HCT116 (cell line): Measurements from ENCODE around the gene SNX25. TPM values are rescaled to one million over a fixed set of nuclear protein-coding genes. Genes with fewer than 3 reads are reported as not detected.

Experiments
- ATAC-seq: fragments of 200-7000 bp; cut with Tn5 transposase; 2 replicates; pipeline ENCODE4 v1.9.1; 2020; ENCODE audit warnings: mild to moderate bottlenecking, moderate library complexity
- BruUV-seq: library from RNA; stranded (reverse); fragments of 400-500 nt; replicated peaks from 2 replicates; lab custom pipeline; 2021; lab: Mats Ljungman, UMichigan
- CTCF ChIA-PET: fragments of 300-600 bp; sonication (Branson Sonifier 250); formaldehyde crosslinking; loops from one replicate; lab custom pipeline; 2021; ENCODE audit warnings: antibody characterized with exemption; lab: Charles Lee
- POLR2A ChIA-PET: fragments of 300-600, 350-600 bp; sonication (Branson Sonifier 250); formaldehyde crosslinking; loops from one replicate; lab custom pipeline; 2021; ENCODE audit warnings: antibody characterized with exemption; lab: Charles Lee
- RAD21 ChIA-PET, 2 experiments: fragments of 300-600 bp; sonication (Branson Sonifier 250); formaldehyde crosslinking; loops; one replicate each; lab custom pipeline; 2023; ENCODE audit warnings: low total read pairs in 2 of 2; ENCODE audit not compliant: uncharacterized antibody in 2 of 2, unreplicated experiment in 2 of 2, low non-redundant PET in 1 of 2; lab: Charles Lee
- DNase-seq: peaks from one replicate; pipeline ENCODE4 v3.0.0-alpha.2; 2010; ENCODE audit warnings: low read depth, low spot score
- H2AFZ ChIP-seq: fragments of 200-600 bp; shearing (Covaris generic), sonication (generic); 2 replicates; pipeline ENCODE4 v1.6.1; 2017; ENCODE audit warnings: low read depth, mixed run types, mixed read lengths, antibody characterized with exemption, low read length; ENCODE audit not compliant: poor library complexity, severe bottlenecking
- H3K27ac ChIP-seq: 2 replicates; pipeline ENCODE4 v1.5.1; 2012; ENCODE audit warnings: low read depth, low read length
- H3K27me3 ChIP-seq: fragments of 200-600 bp; sonication (generic); 2 replicates; pipeline ENCODE4 v1.6.1; 2016; ENCODE audit warnings: mixed run types, low read length, mixed read lengths; ENCODE audit not compliant: insufficient read depth
- H3K36me3 ChIP-seq, 2 experiments: fragments of 200-500 bp in 1 of 2; fragments of 200-600 bp in 1 of 2; sonication (Bioruptor generic) in 1 of 2; sonication (generic) in 1 of 2; 2 replicates each; pipeline versions ENCODE4 v1.5.1 to v1.6.1; 2014 to 2016; ENCODE audit warnings: low read length in 2 of 2, inconsistent platforms in 1 of 2, mixed read lengths in 1 of 2, mixed run types in 1 of 2; ENCODE audit not compliant: insufficient read depth in 2 of 2, control insufficient read depth in 1 of 2
- H3K4me1 ChIP-seq, 2 experiments: fragments of 200-600 bp in 1 of 2; sonication (generic) in 1 of 2; 2 replicates each; pipeline versions ENCODE4 v1.5.1 to v1.6.1; 2012 to 2017; ENCODE audit warnings: low read length in 2 of 2, inconsistent platforms in 1 of 2, mild to moderate bottlenecking in 1 of 2, mixed read lengths in 1 of 2, mixed run types in 1 of 2, moderate library complexity in 1 of 2; ENCODE audit not compliant: insufficient read depth in 2 of 2, control insufficient read depth in 1 of 2
- H3K4me2 ChIP-seq: fragments of 200-600 bp; sonication (generic); 2 replicates; pipeline ENCODE4 v1.6.1; 2017; ENCODE audit warnings: mixed run types, low read length, mixed read lengths
- H3K4me3 ChIP-seq, 2 experiments: fragments of 200-600 bp in 1 of 2; sonication (generic) in 1 of 2; replicated peaks in 1 of 2; 2 replicates each; pipeline ENCODE4 v1.5.1; 2011 to 2016; ENCODE audit warnings: low read length in 2 of 2, control low read depth in 1 of 2, low read depth in 1 of 2, mild to moderate bottlenecking in 1 of 2, mixed read lengths in 1 of 2, mixed run types in 1 of 2
- H3K79me2 ChIP-seq: fragments of 200-600 bp; sonication (generic); 2 replicates; pipeline ENCODE4 v1.6.1; 2017; ENCODE audit warnings: mild to moderate bottlenecking, mixed run types, low read length, moderate library complexity, mixed read lengths; ENCODE audit not compliant: insufficient read depth
- H3K9ac ChIP-seq: fragments of 200-600 bp; sonication (generic); 2 replicates; pipeline ENCODE4 v1.6.1; 2016; ENCODE audit warnings: low read length, mixed read lengths
- H3K9me2 ChIP-seq: fragments of 200-600 bp; sonication (generic), shearing (Covaris generic); 2 replicates; pipeline ENCODE4 v1.6.1; 2017; ENCODE audit warnings: mixed run types, mild to moderate bottlenecking, moderate library complexity; ENCODE audit not compliant: insufficient read depth
- H3K9me3 ChIP-seq, 2 experiments: fragments of 200-500 bp in 1 of 2; fragments of 200-600 bp in 1 of 2; sonication (Bioruptor generic) in 1 of 2; sonication (generic) in 1 of 2; 2 replicates each; pipeline ENCODE4 v1.6.1; 2014 to 2017; ENCODE audit warnings: low read length in 2 of 2, mixed read lengths in 2 of 2, inconsistent platforms in 1 of 2, low read depth in 1 of 2, mild to moderate bottlenecking in 1 of 2, mixed run types in 1 of 2, moderate library complexity in 1 of 2; ENCODE audit not compliant: control insufficient read depth in 1 of 2, insufficient read depth in 1 of 2
- H4K20me1 ChIP-seq: fragments of 200-600 bp; sonication (generic), shearing (Covaris generic); 2 replicates; pipeline ENCODE4 v1.6.1; 2017; ENCODE audit warnings: mixed run types, mild to moderate bottlenecking, moderate library complexity; ENCODE audit not compliant: insufficient read depth
- CBX3 ChIP-seq: IDR thresholded peaks from 2 replicates; pipeline ENCODE4 v1.6.1; 2012; ENCODE audit warnings: low read depth
- EGR1 ChIP-seq: IDR thresholded peaks from 2 replicates; pipeline ENCODE4 v1.6.1; 2012; ENCODE audit warnings: low read depth
- EZH2 ChIP-seq: fragments of 200-600 bp; sonication (generic); IDR thresholded peaks from 2 replicates; pipeline ENCODE4 v1.6.1; 2017; ENCODE audit warnings: antibody characterized with exemption, mixed run types
- EZH2phosphoT487 ChIP-seq: fragments of 200-600 bp; IDR thresholded peaks from 2 replicates; pipeline ENCODE4 v1.6.1; 2018; ENCODE audit warnings: antibody characterized with exemption, borderline replicate concordance
- JUND ChIP-seq: IDR thresholded peaks from 2 replicates; pipeline ENCODE4 v1.6.1; 2012
- POLR2A ChIP-seq: IDR thresholded peaks from 2 replicates; pipeline ENCODE4 v1.7.0; 2011; ENCODE audit warnings: borderline replicate concordance; ENCODE audit not compliant: insufficient read depth, insufficient read length; ENCODE audit errors: extremely low read depth
- POLR2AphosphoS5 ChIP-seq: IDR thresholded peaks from 2 replicates; pipeline ENCODE4 v1.6.1; 2011; ENCODE audit warnings: mild to moderate bottlenecking, low read depth, low read length, moderate library complexity
- REST ChIP-seq: IDR thresholded peaks from 2 replicates; pipeline ENCODE4 v1.6.1; 2012; ENCODE audit warnings: low read depth
- SIN3A ChIP-seq: IDR thresholded peaks from 2 replicates; pipeline ENCODE4 v1.6.1; 2012; ENCODE audit warnings: low read depth
- TCF7L2 ChIP-seq: IDR thresholded peaks from 2 replicates; pipeline ENCODE4 v1.7.0; 2011; ENCODE audit warnings: borderline replicate concordance, inconsistent platforms; ENCODE audit not compliant: insufficient read depth, insufficient read length; ENCODE audit errors: extremely low read depth
- YY1 ChIP-seq: IDR thresholded peaks from 2 replicates; pipeline ENCODE4 v1.6.1; 2011; ENCODE audit warnings: low read length, low read depth, moderate library complexity, mild to moderate bottlenecking; ENCODE audit not compliant: insufficient replicate concordance; ENCODE audit errors: extremely low read depth
- ZFX ChIP-seq: fragments of 450-650 bp; IDR thresholded peaks from 2 replicates; pipeline ENCODE4 v1.6.1; 2017
- ZNF274 ChIP-seq: fragments of 200-500 bp; sonication (Bioruptor generic); IDR thresholded peaks from 2 replicates; pipeline ENCODE4 v1.6.1; 2014; ENCODE audit warnings: mild to moderate bottlenecking, low read depth, low read length, inconsistent platforms
- intact Hi-C: fragments of 100-400 bp; cut with micrococcal nuclease; formaldehyde crosslinking; loops from 2 replicates; pipeline ENCODE4 v1.10.0; 2022
- total RNA-seq: library from RNA; stranded (reverse); gene quantifications from one replicate; pipeline ENCODE4 v1.2.1, GENCODE V29; 2021; ENCODE audit not compliant: unreplicated experiment
- TF ChIP-seq, protein P1 (sequence below): IDR thresholded peaks from 2 replicates; pipeline ENCODE4 v1.6.1; 2012
- TF ChIP-seq, protein P2 (sequence below): IDR thresholded peaks from 2 replicates; pipeline ENCODE4 v1.6.1; 2012
- TF ChIP-seq, protein P3 (sequence below), 3 experiments: fragments of 200-600 bp in 1 of 3; sonication (generic) in 1 of 3; IDR thresholded peaks in 2 of 3; conservative IDR thresholded peaks in 1 of 3; 2 replicates each; pipeline ENCODE4 v1.5.1; 2012 to 2017; ENCODE audit warnings: low read depth in 2 of 3, low read length in 2 of 3, antibody characterized with exemption in 1 of 3, borderline replicate concordance in 1 of 3, control low read depth in 1 of 3, mild to moderate bottlenecking in 1 of 3, mixed read lengths in 1 of 3, mixed run types in 1 of 3, moderate library complexity in 1 of 3; ENCODE audit not compliant: insufficient read depth in 1 of 3

The SNX25 gene
- total RNA-seq, 1 experiment from 2014 or later, result 20.9 TPM

- TF ChIP-seq REST (no peak), EGR1 (no peak)
These were observed 126.2 kb downstream of the SNX25 start (continued) for GRCh38 chr4:185335579-185335978.

DNA sequence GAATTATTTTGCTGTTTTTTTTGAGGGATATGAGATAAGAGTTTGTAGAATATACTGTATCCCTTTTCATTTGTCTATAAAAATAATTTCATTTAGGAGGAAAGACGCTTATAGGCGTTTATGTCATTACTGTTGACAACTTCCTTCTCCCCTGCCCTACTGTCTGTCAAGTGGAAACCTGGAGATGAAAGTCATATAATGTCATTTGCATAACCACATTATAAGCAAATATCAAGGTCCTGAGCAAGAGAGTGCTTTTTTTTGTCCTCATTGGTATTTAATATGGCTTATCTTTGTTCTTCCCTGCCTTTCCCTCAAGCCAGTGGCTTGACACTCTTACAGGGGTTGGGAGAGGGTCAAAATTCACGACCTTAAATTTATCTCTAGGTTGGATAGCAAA is 130.5 kb downstream of the SNX25 start:
- no peaks in the 10 kb centered on the region for H3K9me2 ChIP-seq
- ChIA-PET RAD21 (no interaction called here), CTCF (no interaction called here), POLR2A (no interaction called here)
- H3K36me3 ChIP-seq, result peaks cover 4 to 7% of the 10 kb centered on the region in 2 experiments; a peak in 2 of 4 replicates
- H3K9ac ChIP-seq, result no peak overlapping the region
- DNase-seq (no peak), ATAC-seq (no peak)
- no peaks in the 10 kb centered on the region for H4K20me1 ChIP-seq
- H3K4me2 ChIP-seq, result no peak overlapping the region
- no peak overlapping the region for H2AFZ ChIP-seq
- no peaks in the 10 kb centered on the region for H3K27me3 ChIP-seq
- H3K27ac ChIP-seq, result no peak overlapping the region
- H3K79me2 ChIP-seq, result no peaks in the 10 kb centered on the region
- TF ChIP-seq POLR2A (no peak), SIN3A (no peak), EZH2 (no peak), POLR2AphosphoS5 (no peak), ZNF274 (no peak), JUND (no peak), CBX3 (no peak), YY1 (no peak), EGR1 (no peak), ZFX (no peak), TCF7L2 (no peak), EZH2phosphoT487 (no peak)
- TF ChIP-seq, protein P1, sequence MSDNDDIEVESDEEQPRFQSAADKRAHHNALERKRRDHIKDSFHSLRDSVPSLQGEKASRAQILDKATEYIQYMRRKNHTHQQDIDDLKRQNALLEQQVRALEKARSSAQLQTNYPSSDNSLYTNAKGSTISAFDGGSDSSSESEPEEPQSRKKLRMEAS, result no peak
- TF ChIP-seq, protein P2, sequence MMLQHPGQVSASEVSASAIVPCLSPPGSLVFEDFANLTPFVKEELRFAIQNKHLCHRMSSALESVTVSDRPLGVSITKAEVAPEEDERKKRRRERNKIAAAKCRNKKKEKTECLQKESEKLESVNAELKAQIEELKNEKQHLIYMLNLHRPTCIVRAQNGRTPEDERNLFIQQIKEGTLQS, result no peak
- TF ChIP-seq, protein P3, sequence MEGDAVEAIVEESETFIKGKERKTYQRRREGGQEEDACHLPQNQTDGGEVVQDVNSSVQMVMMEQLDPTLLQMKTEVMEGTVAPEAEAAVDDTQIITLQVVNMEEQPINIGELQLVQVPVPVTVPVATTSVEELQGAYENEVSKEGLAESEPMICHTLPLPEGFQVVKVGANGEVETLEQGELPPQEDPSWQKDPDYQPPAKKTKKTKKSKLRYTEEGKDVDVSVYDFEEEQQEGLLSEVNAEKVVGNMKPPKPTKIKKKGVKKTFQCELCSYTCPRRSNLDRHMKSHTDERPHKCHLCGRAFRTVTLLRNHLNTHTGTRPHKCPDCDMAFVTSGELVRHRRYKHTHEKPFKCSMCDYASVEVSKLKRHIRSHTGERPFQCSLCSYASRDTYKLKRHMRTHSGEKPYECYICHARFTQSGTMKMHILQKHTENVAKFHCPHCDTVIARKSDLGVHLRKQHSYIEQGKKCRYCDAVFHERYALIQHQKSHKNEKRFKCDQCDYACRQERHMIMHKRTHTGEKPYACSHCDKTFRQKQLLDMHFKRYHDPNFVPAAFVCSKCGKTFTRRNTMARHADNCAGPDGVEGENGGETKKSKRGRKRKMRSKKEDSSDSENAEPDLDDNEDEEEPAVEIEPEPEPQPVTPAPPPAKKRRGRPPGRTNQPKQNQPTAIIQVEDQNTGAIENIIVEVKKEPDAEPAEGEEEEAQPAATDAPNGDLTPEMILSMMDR (IDR thresholded peaks at IDR 0.05 in 2 of 3, conservative IDR thresholded peaks at IDR 0.05 in 1 of 3; ENCODE audit: borderline replicate concordance in 1 of 3, insufficient read depth in 1 of 3, low read depth in 2 of 3, low read length in 2 of 3), result no peak
- TF ChIP-seq, all 23 proteins: peak for 0
- intact Hi-C loops, result no loop called here
- H3K4me3 ChIP-seq, result no peak overlapping the region
- no peaks in the 10 kb centered on the region for H3K9me3 ChIP-seq
- no peaks in the 10 kb centered on the region for H3K4me1 ChIP-seq
- BruUV-seq, result no TSS peak
